Body of pancreas (tissue), 4 donors: ENCODE measurements around the gene LINC01488. TPM values are rescaled to one million over a fixed set of nuclear protein-coding genes. Genes with fewer than 3 reads are reported as not detected.

Experiments
- ATAC-seq: fragments of 150-250 bp; one replicate; pipeline ENCODE4 v1.9.1; 2016
- DNase-seq, 4 donors: peaks; one replicate each; pipeline ENCODE4 v3.0.0-alpha.2; 2019
- H3K27ac ChIP-seq, 4 donors: fragments of 200-600 bp; sonication (generic); 1 replicate in 3 of 4; 2 replicates in 1 of 4; pipeline versions ENCODE4 v1.5.1 to v1.6.1; 2016 to 2019; ENCODE audit warnings: mild to moderate bottlenecking in 1 of 4, mixed read lengths in 1 of 4, moderate library complexity in 1 of 4
- H3K27me3 ChIP-seq, 2 donors: fragments of 200-600 bp; sonication (generic); one replicate each; pipeline ENCODE4 v1.6.0; 2016; ENCODE audit warnings: mild to moderate bottlenecking in 1 of 2
- H3K36me3 ChIP-seq, 2 donors: fragments of 200-600 bp; sonication (generic); replicated peaks in 1 of 2; 2 replicates each; pipeline ENCODE4 v1.5.1; 2016; ENCODE audit warnings: low read depth in 2 of 2; ENCODE audit not compliant: insufficient read depth in 1 of 2
- H3K4me1 ChIP-seq: fragments of 200-600 bp; sonication (generic); one replicate; pipeline ENCODE4 v1.6.0; 2016
- H3K4me3 ChIP-seq, 2 donors: fragments of 200-600 bp; sonication (generic); 1 replicate in 1 of 2; 2 replicates in 1 of 2; pipeline ENCODE4 v1.5.1; 2016 to 2019
- H3K9me3 ChIP-seq, 3 donors: fragments of 200-600 bp; sonication (generic); 1 replicate in 2 of 3; 2 replicates in 1 of 3; pipeline ENCODE4 v1.5.1; 2016
- CTCF ChIP-seq, 7 experiments: fragments of 450-650 bp in 4 of 7; fragments of 200-600 bp in 3 of 7; sonication (generic) in 3 of 7; IDR thresholded peaks; one replicate each; pipeline ENCODE4 v1.5.1; 2016 to 2019; ENCODE audit warnings: antibody characterized with exemption in 7 of 7
- POLR2A ChIP-seq, 3 donors: fragments of 450-650 bp; IDR thresholded peaks; one replicate each; pipeline ENCODE4 v1.6.1; 2016; ENCODE audit warnings: antibody characterized with exemption in 3 of 3, mild to moderate bottlenecking in 2 of 3
- WGBS, 2 donors: methylation state at CpG; one replicate each; pipeline ENCODE4 v1.1.5; 2017; 5-methylcytosine and 5-hydroxymethylcytosine counted together
- intact Hi-C: fragments of 100-400 bp; cut with DNase I; formaldehyde crosslinking; loops from one replicate; pipeline ENCODE4 v1.15.1; 2023
- total RNA-seq, 2 donors: library from RNA; depleted of rRNA; stranded (reverse); fragments of >200 nt; gene quantifications; one replicate each; pipeline ENCODE4 v1.1.0, GENCODE V29; 2016

LINC01488 gene
- total RNA-seq, 2 donors from 2014 or later, result not detected

- intact Hi-C loops, result no loop called here
- 69 to 78% methylated on average over 3 to 16 of the region's 17 CpGs for WGBS, 2 donors
- Histone ChIP-seq H3K4me1 (no peaks in the 10 kb centered on the region), H3K27me3 (no peaks in the 10 kb centered on the region), H3K36me3 (no peaks in the 10 kb centered on the region), H3K4me3 (no peak overlapping the region), H3K27ac (no peak overlapping the region), H3K9me3 (no peaks in the 10 kb centered on the region)
- DNase-seq (no peak), ATAC-seq (no peak)
- no peak for TF ChIP-seq POLR2A (IDR thresholded peaks at IDR 0.05)
- TF ChIP-seq CTCF (IDR thresholded peaks at IDR 0.05), result no peak
Observed at GRCh38 chr11:69486056-69486772, 4.8 kb downstream of the LINC01488 start.

DNA sequence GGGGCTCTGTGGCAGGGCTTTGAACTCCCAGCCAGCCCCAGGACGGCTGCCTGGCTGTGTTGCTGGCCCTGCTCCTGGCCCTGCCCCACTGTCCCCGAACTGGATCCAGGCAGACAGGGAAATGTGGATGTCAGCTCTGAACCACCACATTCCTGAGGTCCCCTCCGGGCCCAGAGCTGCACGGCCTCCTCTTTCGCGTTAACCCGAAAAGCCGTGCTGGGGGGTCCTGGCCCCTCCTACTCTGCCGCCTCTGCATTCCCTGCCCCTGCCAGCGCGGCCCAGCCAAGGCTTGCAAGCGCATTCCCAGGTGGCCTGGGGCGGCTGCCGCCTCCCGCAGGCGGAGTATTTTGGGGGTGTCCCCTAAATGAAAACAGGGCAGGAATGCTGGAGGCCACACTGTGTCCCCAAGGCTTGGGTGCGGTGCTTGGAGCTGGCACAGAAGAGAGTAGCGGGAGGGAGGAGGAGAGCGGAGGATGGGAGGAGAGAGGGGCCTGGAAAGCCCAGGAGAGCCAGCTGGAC is 5.4 kb downstream of the LINC01488 start:
- intact Hi-C loops, result no loop called here
- Histone ChIP-seq H3K27me3 (no peaks in the 10 kb centered on the region), H3K4me1 (no peaks in the 10 kb centered on the region), H3K9me3 (no peaks in the 10 kb centered on the region), H3K4me3 (no peak overlapping the region), H3K36me3 (no peaks in the 10 kb centered on the region), H3K27ac (no peak overlapping the region)
- WGBS, 2 donors, result 68 to 86% methylated on average over 11 to 17 of the region's 19 CpGs
- no peak for DNase-seq
- TF ChIP-seq CTCF (IDR thresholded peaks at IDR 0.05), result no peak
- no peak for TF ChIP-seq POLR2A (IDR thresholded peaks at IDR 0.05)
- no peak for ATAC-seq

- H3K4me1 ChIP-seq, result no peaks in the 10 kb centered on the region
- H3K27me3 ChIP-seq, result no peaks in the 10 kb centered on the region
- ATAC-seq, result no peak
- TF ChIP-seq CTCF (IDR thresholded peaks at IDR 0.05) (no peak), POLR2A (IDR thresholded peaks at IDR 0.05) (no peak)
- intact Hi-C loops, result no loop called here
- no peaks in the 10 kb centered on the region for H3K36me3 ChIP-seq
- H3K27ac ChIP-seq, result no peak overlapping the region
- no peak for DNase-seq
- no peaks in the 10 kb centered on the region for H3K9me3 ChIP-seq
- H3K4me3 ChIP-seq, result no peak overlapping the region
- 81 to 92% methylated on average over 2 to 9 of the region's 10 CpGs for WGBS, 2 donors
Observed at GRCh38 chr11:69487391-69487790, 5.9 kb downstream of the LINC01488 start.

GRCh38 chr11:69487849-69488542 is 6.5 kb downstream of the LINC01488 start:
- DNase-seq, result no peak
- no peaks in the 10 kb centered on the region for H3K27me3 ChIP-seq
- H3K4me3 ChIP-seq, result no peak overlapping the region
- H3K27ac ChIP-seq, result no peak overlapping the region
- intact Hi-C loops, result no loop called here
- no peak for TF ChIP-seq CTCF (IDR thresholded peaks at IDR 0.05)
- TF ChIP-seq POLR2A (IDR thresholded peaks at IDR 0.05), result no peak
- 53 to 89% methylated on average over 3 to 15 of the region's 17 CpGs for WGBS, 2 donors
- H3K9me3 ChIP-seq, result no peaks in the 10 kb centered on the region
- ATAC-seq, result no peak
- no peaks in the 10 kb centered on the region for H3K4me1 ChIP-seq
- no peaks in the 10 kb centered on the region for H3K36me3 ChIP-seq
